ENCODE measurements around the gene ACTRT2.

Gene ACTRT2

GRCh38 chr1:2991753-2992495, 29.3 kb upstream of the ACTRT2 start:
- Histone ChIP-seq H3K27ac (ENCODE audit: low read depth, low read length, severe bottlenecking) (no peak overlapping the region), H3K4me3 (ENCODE audit: extremely low read depth, insufficient read depth, low read length, poor library complexity, severe bottlenecking) (no peak overlapping the region)

GRCh38 chr1:2998503-2999100, 22.7 kb upstream of the ACTRT2 start:
- Histone ChIP-seq H3K9me3 (ENCODE audit: control insufficient read depth, low read length) (peaks cover 38% of the 10 kb centered on the region), H3K36me3 (ENCODE audit: control insufficient read depth, insufficient read depth, low read length) (no peaks in the 10 kb centered on the region), H3K4me1 (ENCODE audit: control insufficient read depth, insufficient read depth, low read length, poor library complexity, severe bottlenecking) (no peaks in the 10 kb centered on the region), H3K4me3 (ENCODE audit: extremely low read depth, insufficient read depth, low read length, poor library complexity, severe bottlenecking) (no peak overlapping the region), H3K27ac (ENCODE audit: low read depth, low read length, severe bottlenecking) (no peak overlapping the region)
- 74 to 76% methylated on average over 7 to 8 of the region's 9 CpGs for WGBS, 2 experiments (ENCODE audit: insufficient coverage in 2 of 2)

More at GRCh38 chr1:2991753-2992495, 29.3 kb upstream of the ACTRT2 start:
- WGBS, 2 experiments (ENCODE audit: insufficient coverage in 2 of 2): 80 to 84% methylated on average over 17 to 18 of the region's 18 CpGs
- H3K36me3 ChIP-seq (ENCODE audit: control insufficient read depth, insufficient read depth, low read length): no peaks in the 10 kb centered on the region
- H3K9me3 ChIP-seq (ENCODE audit: control insufficient read depth, low read length): peaks cover 47% of the 10 kb centered on the region
- no peaks in the 10 kb centered on the region for H3K4me1 ChIP-seq (ENCODE audit: control insufficient read depth, insufficient read depth, low read length, poor library complexity, severe bottlenecking)

- no peaks in the 10 kb centered on the region for H3K36me3 ChIP-seq (ENCODE audit: control insufficient read depth, insufficient read depth, low read length)
- no peak overlapping the region for H3K27ac ChIP-seq (ENCODE audit: low read depth, low read length, severe bottlenecking)
- WGBS, 2 experiments (ENCODE audit: insufficient coverage in 2 of 2): 80 to 100% methylated on average over 1 to 2 of the region's 2 CpGs
- H3K4me3 ChIP-seq (ENCODE audit: extremely low read depth, insufficient read depth, low read length, poor library complexity, severe bottlenecking): no peak overlapping the region
- peaks cover 36% of the 10 kb centered on the region for H3K9me3 ChIP-seq (ENCODE audit: control insufficient read depth, low read length)
- no peaks in the 10 kb centered on the region for H3K4me1 ChIP-seq (ENCODE audit: control insufficient read depth, insufficient read depth, low read length, poor library complexity, severe bottlenecking)
Measured at GRCh38 chr1:2999138-2999537, 22.1 kb upstream of the ACTRT2 start.

- WGBS, 2 experiments (ENCODE audit: insufficient coverage in 2 of 2): 72 to 77% methylated on average over 3 to 4 of the region's 6 CpGs
- Histone ChIP-seq H3K9me3 (ENCODE audit: control insufficient read depth, low read length) (peaks cover 34% of the 10 kb centered on the region), H3K27ac (ENCODE audit: low read depth, low read length, severe bottlenecking) (no peak overlapping the region), H3K4me1 (ENCODE audit: control insufficient read depth, insufficient read depth, low read length, poor library complexity, severe bottlenecking) (no peaks in the 10 kb centered on the region), H3K36me3 (ENCODE audit: control insufficient read depth, insufficient read depth, low read length) (no peaks in the 10 kb centered on the region), H3K4me3 (ENCODE audit: extremely low read depth, insufficient read depth, low read length, poor library complexity, severe bottlenecking) (no peak overlapping the region)
Measured at GRCh38 chr1:2999571-2999970, 21.7 kb upstream of the ACTRT2 start.

- H3K27ac ChIP-seq (ENCODE audit: low read depth, low read length, severe bottlenecking): no peak overlapping the region
- no peak overlapping the region for H3K4me3 ChIP-seq (ENCODE audit: extremely low read depth, insufficient read depth, low read length, poor library complexity, severe bottlenecking)
- H3K9me3 ChIP-seq (ENCODE audit: control insufficient read depth, low read length): peaks cover 34% of the 10 kb centered on the region
- H3K36me3 ChIP-seq (ENCODE audit: control insufficient read depth, insufficient read depth, low read length): no peaks in the 10 kb centered on the region
- WGBS, 2 experiments (ENCODE audit: insufficient coverage in 2 of 2): 90 to 91% methylated on average over 3 to 10 of the region's 15 CpGs
- no peaks in the 10 kb centered on the region for H3K4me1 ChIP-seq (ENCODE audit: control insufficient read depth, insufficient read depth, low read length, poor library complexity, severe bottlenecking)
Measured at GRCh38 chr1:3000214-3000613, 21.1 kb upstream of the ACTRT2 start.

- H3K36me3 ChIP-seq (ENCODE audit: control insufficient read depth, insufficient read depth, low read length): no peaks in the 10 kb centered on the region
- H3K27ac ChIP-seq (ENCODE audit: low read depth, low read length, severe bottlenecking): no peak overlapping the region
- H3K4me3 ChIP-seq (ENCODE audit: extremely low read depth, insufficient read depth, low read length, poor library complexity, severe bottlenecking): no peak overlapping the region
- no peaks in the 10 kb centered on the region for H3K4me1 ChIP-seq (ENCODE audit: control insufficient read depth, insufficient read depth, low read length, poor library complexity, severe bottlenecking)
- peaks cover 35% of the 10 kb centered on the region for H3K9me3 ChIP-seq (ENCODE audit: control insufficient read depth, low read length)
- 83 to 86% methylated on average over 16 to 18 of the region's 20 CpGs for WGBS, 2 experiments (ENCODE audit: insufficient coverage in 2 of 2)
Measured at GRCh38 chr1:3000671-3001470, 20.4 kb upstream of the ACTRT2 start.

GRCh38 chr1:3001471-3002348, 19.6 kb upstream of the ACTRT2 start:
- Histone ChIP-seq H3K36me3 (ENCODE audit: control insufficient read depth, insufficient read depth, low read length) (no peaks in the 10 kb centered on the region), H3K27ac (ENCODE audit: low read depth, low read length, severe bottlenecking) (no peak overlapping the region), H3K4me3 (ENCODE audit: extremely low read depth, insufficient read depth, low read length, poor library complexity, severe bottlenecking) (no peak overlapping the region), H3K9me3 (ENCODE audit: control insufficient read depth, low read length) (peaks cover 39% of the 10 kb centered on the region), H3K4me1 (ENCODE audit: control insufficient read depth, insufficient read depth, low read length, poor library complexity, severe bottlenecking) (no peaks in the 10 kb centered on the region)
- 87 to 89% methylated on average over 36 to 44 of the region's 47 CpGs for WGBS, 2 experiments (ENCODE audit: insufficient coverage in 2 of 2)

- WGBS, 2 experiments (ENCODE audit: insufficient coverage in 2 of 2): 89 to 91% methylated on average over 19 to 22 of the region's 23 CpGs
- H3K4me1 ChIP-seq (ENCODE audit: control insufficient read depth, insufficient read depth, low read length, poor library complexity, severe bottlenecking): no peaks in the 10 kb centered on the region
- H3K36me3 ChIP-seq (ENCODE audit: control insufficient read depth, insufficient read depth, low read length): no peaks in the 10 kb centered on the region
- H3K4me3 ChIP-seq (ENCODE audit: extremely low read depth, insufficient read depth, low read length, poor library complexity, severe bottlenecking): no peak overlapping the region
- no peak overlapping the region for H3K27ac ChIP-seq (ENCODE audit: low read depth, low read length, severe bottlenecking)
- H3K9me3 ChIP-seq (ENCODE audit: control insufficient read depth, low read length): peaks cover 43% of the 10 kb centered on the region
Measured at GRCh38 chr1:3002349-3003038, 18.8 kb upstream of the ACTRT2 start.

GRCh38 chr1:3003039-3003940, 18.0 kb upstream of the ACTRT2 start:
- 76 to 82% methylated on average over 25 to 29 of the region's 32 CpGs for WGBS, 2 experiments (ENCODE audit: insufficient coverage in 2 of 2)
- H3K9me3 ChIP-seq (ENCODE audit: control insufficient read depth, low read length): peaks cover 45% of the 10 kb centered on the region

More at GRCh38 chr1:3003039-3003940, 18.0 kb upstream of the ACTRT2 start:
- Histone ChIP-seq H3K36me3 (ENCODE audit: control insufficient read depth, insufficient read depth, low read length) (no peaks in the 10 kb centered on the region), H3K4me1 (ENCODE audit: control insufficient read depth, insufficient read depth, low read length, poor library complexity, severe bottlenecking) (no peaks in the 10 kb centered on the region), H3K4me3 (ENCODE audit: extremely low read depth, insufficient read depth, low read length, poor library complexity, severe bottlenecking) (no peak overlapping the region), H3K27ac (ENCODE audit: low read depth, low read length, severe bottlenecking) (no peak overlapping the region)

Measured in mesodermal cell (in vitro differentiated cells).